HCT116 (cell line): ENCODE results near the gene ADK. TPM values are rescaled to one million over a fixed set of nuclear protein-coding genes. Genes with fewer than 3 reads are reported as not detected.

Experiments
- ATAC-seq: fragments of 200-7000 bp; cut with Tn5 transposase; 2 replicates; pipeline ENCODE4 v1.9.1; 2020; ENCODE audit warnings: mild to moderate bottlenecking, moderate library complexity
- BruUV-seq: library from RNA; stranded (reverse); fragments of 400-500 nt; replicated peaks from 2 replicates; lab custom pipeline; 2021; lab: Mats Ljungman, UMichigan
- CTCF ChIA-PET: fragments of 300-600 bp; sonication (Branson Sonifier 250); formaldehyde crosslinking; loops from one replicate; lab custom pipeline; 2021; ENCODE audit warnings: antibody characterized with exemption; lab: Charles Lee
- POLR2A ChIA-PET: fragments of 300-600, 350-600 bp; sonication (Branson Sonifier 250); formaldehyde crosslinking; loops from one replicate; lab custom pipeline; 2021; ENCODE audit warnings: antibody characterized with exemption; lab: Charles Lee
- RAD21 ChIA-PET, 2 experiments: fragments of 300-600 bp; sonication (Branson Sonifier 250); formaldehyde crosslinking; loops; one replicate each; lab custom pipeline; 2023; ENCODE audit warnings: low total read pairs in 2 of 2; ENCODE audit not compliant: uncharacterized antibody in 2 of 2, unreplicated experiment in 2 of 2, low non-redundant PET in 1 of 2; lab: Charles Lee
- DNase-seq: peaks from one replicate; pipeline ENCODE4 v3.0.0-alpha.2; 2010; ENCODE audit warnings: low read depth, low spot score
- H2AFZ ChIP-seq: fragments of 200-600 bp; shearing (Covaris generic), sonication (generic); 2 replicates; pipeline ENCODE4 v1.6.1; 2017; ENCODE audit warnings: low read depth, mixed run types, mixed read lengths, antibody characterized with exemption, low read length; ENCODE audit not compliant: poor library complexity, severe bottlenecking
- H3K27ac ChIP-seq: 2 replicates; pipeline ENCODE4 v1.5.1; 2012; ENCODE audit warnings: low read depth, low read length
- H3K27me3 ChIP-seq: fragments of 200-600 bp; sonication (generic); 2 replicates; pipeline ENCODE4 v1.6.1; 2016; ENCODE audit warnings: mixed run types, low read length, mixed read lengths; ENCODE audit not compliant: insufficient read depth
- H3K36me3 ChIP-seq, 2 experiments: fragments of 200-500 bp in 1 of 2; fragments of 200-600 bp in 1 of 2; sonication (Bioruptor generic) in 1 of 2; sonication (generic) in 1 of 2; 2 replicates each; pipeline versions ENCODE4 v1.5.1 to v1.6.1; 2014 to 2016; ENCODE audit warnings: low read length in 2 of 2, inconsistent platforms in 1 of 2, mixed read lengths in 1 of 2, mixed run types in 1 of 2; ENCODE audit not compliant: insufficient read depth in 2 of 2, control insufficient read depth in 1 of 2
- H3K4me1 ChIP-seq, 2 experiments: fragments of 200-600 bp in 1 of 2; sonication (generic) in 1 of 2; 2 replicates each; pipeline versions ENCODE4 v1.5.1 to v1.6.1; 2012 to 2017; ENCODE audit warnings: low read length in 2 of 2, inconsistent platforms in 1 of 2, mild to moderate bottlenecking in 1 of 2, mixed read lengths in 1 of 2, mixed run types in 1 of 2, moderate library complexity in 1 of 2; ENCODE audit not compliant: insufficient read depth in 2 of 2, control insufficient read depth in 1 of 2
- H3K4me2 ChIP-seq: fragments of 200-600 bp; sonication (generic); 2 replicates; pipeline ENCODE4 v1.6.1; 2017; ENCODE audit warnings: mixed run types, low read length, mixed read lengths
- H3K4me3 ChIP-seq, 2 experiments: fragments of 200-600 bp in 1 of 2; sonication (generic) in 1 of 2; replicated peaks in 1 of 2; 2 replicates each; pipeline ENCODE4 v1.5.1; 2011 to 2016; ENCODE audit warnings: low read length in 2 of 2, control low read depth in 1 of 2, low read depth in 1 of 2, mild to moderate bottlenecking in 1 of 2, mixed read lengths in 1 of 2, mixed run types in 1 of 2
- H3K79me2 ChIP-seq: fragments of 200-600 bp; sonication (generic); 2 replicates; pipeline ENCODE4 v1.6.1; 2017; ENCODE audit warnings: mild to moderate bottlenecking, mixed run types, low read length, moderate library complexity, mixed read lengths; ENCODE audit not compliant: insufficient read depth
- H3K9ac ChIP-seq: fragments of 200-600 bp; sonication (generic); 2 replicates; pipeline ENCODE4 v1.6.1; 2016; ENCODE audit warnings: low read length, mixed read lengths
- H3K9me2 ChIP-seq: fragments of 200-600 bp; sonication (generic), shearing (Covaris generic); 2 replicates; pipeline ENCODE4 v1.6.1; 2017; ENCODE audit warnings: mixed run types, mild to moderate bottlenecking, moderate library complexity; ENCODE audit not compliant: insufficient read depth
- H3K9me3 ChIP-seq, 2 experiments: fragments of 200-500 bp in 1 of 2; fragments of 200-600 bp in 1 of 2; sonication (Bioruptor generic) in 1 of 2; sonication (generic) in 1 of 2; 2 replicates each; pipeline ENCODE4 v1.6.1; 2014 to 2017; ENCODE audit warnings: low read length in 2 of 2, mixed read lengths in 2 of 2, inconsistent platforms in 1 of 2, low read depth in 1 of 2, mild to moderate bottlenecking in 1 of 2, mixed run types in 1 of 2, moderate library complexity in 1 of 2; ENCODE audit not compliant: control insufficient read depth in 1 of 2, insufficient read depth in 1 of 2
- H4K20me1 ChIP-seq: fragments of 200-600 bp; sonication (generic), shearing (Covaris generic); 2 replicates; pipeline ENCODE4 v1.6.1; 2017; ENCODE audit warnings: mixed run types, mild to moderate bottlenecking, moderate library complexity; ENCODE audit not compliant: insufficient read depth
- CBX3 ChIP-seq: IDR thresholded peaks from 2 replicates; pipeline ENCODE4 v1.6.1; 2012; ENCODE audit warnings: low read depth
- CEBPB ChIP-seq: IDR thresholded peaks from 2 replicates; pipeline ENCODE4 v1.6.1; 2012; ENCODE audit warnings: low read depth
- ELF1 ChIP-seq: IDR thresholded peaks from 2 replicates; pipeline ENCODE4 v1.6.1; 2012; ENCODE audit warnings: low read depth, borderline replicate concordance
- EZH2phosphoT487 ChIP-seq: fragments of 200-600 bp; IDR thresholded peaks from 2 replicates; pipeline ENCODE4 v1.6.1; 2018; ENCODE audit warnings: antibody characterized with exemption, borderline replicate concordance
- POLR2AphosphoS5 ChIP-seq: IDR thresholded peaks from 2 replicates; pipeline ENCODE4 v1.6.1; 2011; ENCODE audit warnings: mild to moderate bottlenecking, low read depth, low read length, moderate library complexity
- TCF7L2 ChIP-seq: IDR thresholded peaks from 2 replicates; pipeline ENCODE4 v1.7.0; 2011; ENCODE audit warnings: borderline replicate concordance, inconsistent platforms; ENCODE audit not compliant: insufficient read depth, insufficient read length; ENCODE audit errors: extremely low read depth
- YY1 ChIP-seq: IDR thresholded peaks from 2 replicates; pipeline ENCODE4 v1.6.1; 2011; ENCODE audit warnings: low read length, low read depth, moderate library complexity, mild to moderate bottlenecking; ENCODE audit not compliant: insufficient replicate concordance; ENCODE audit errors: extremely low read depth
- ZNF274 ChIP-seq: fragments of 200-500 bp; sonication (Bioruptor generic); IDR thresholded peaks from 2 replicates; pipeline ENCODE4 v1.6.1; 2014; ENCODE audit warnings: mild to moderate bottlenecking, low read depth, low read length, inconsistent platforms
- intact Hi-C: fragments of 100-400 bp; cut with micrococcal nuclease; formaldehyde crosslinking; loops from 2 replicates; pipeline ENCODE4 v1.10.0; 2022
- total RNA-seq: library from RNA; stranded (reverse); gene quantifications from one replicate; pipeline ENCODE4 v1.2.1, GENCODE V29; 2021; ENCODE audit not compliant: unreplicated experiment
- TF ChIP-seq, protein P1 (sequence below): IDR thresholded peaks from 2 replicates; pipeline ENCODE4 v1.6.1; 2011; ENCODE audit warnings: mild to moderate bottlenecking, low read length, moderate library complexity; ENCODE audit not compliant: insufficient replicate concordance; ENCODE audit errors: extremely low read depth
- TF ChIP-seq, protein P2 (sequence below): IDR thresholded peaks from 2 replicates; pipeline ENCODE4 v1.6.1; 2012; ENCODE audit warnings: low read depth

The ADK gene
- total RNA-seq, 1 experiment from 2014 or later: 55.0 TPM

DNA sequence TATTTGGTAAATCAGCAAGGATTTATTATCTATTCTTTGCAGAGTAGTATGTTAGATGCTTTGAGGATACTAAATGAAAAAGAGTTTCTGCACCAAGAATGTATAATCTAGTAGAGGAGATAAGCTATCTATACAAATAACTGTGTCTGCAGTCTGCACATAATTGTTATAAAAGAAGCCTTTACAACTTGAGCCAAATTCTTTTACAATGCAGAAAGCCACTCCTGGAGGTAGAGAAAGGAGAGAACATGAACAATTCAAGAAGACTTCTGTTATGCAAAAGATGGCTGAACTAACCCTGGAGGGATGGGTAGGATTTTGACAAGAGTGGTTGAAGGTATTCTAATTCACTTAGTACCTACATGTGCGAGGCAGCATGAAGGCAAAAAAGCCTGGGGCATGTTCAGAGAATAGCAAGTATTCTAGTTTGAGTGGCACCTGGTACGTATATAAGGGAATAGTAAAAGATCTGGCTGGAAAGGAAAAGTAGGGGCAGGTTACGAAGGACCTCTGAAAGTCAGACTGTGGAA is 424.2 kb downstream of the ADK start:
- ChIA-PET RAD21 (no interaction called here), POLR2A (no interaction called here), CTCF (no interaction called here)
- Histone ChIP-seq H4K20me1 (no peaks in the 10 kb centered on the region), H3K9ac (no peak overlapping the region), H3K36me3 (no peaks in the 10 kb centered on the region), H3K9me2 (no peaks in the 10 kb centered on the region), H3K9me3 (no peaks in the 10 kb centered on the region), H3K4me2 (no peak overlapping the region), H3K4me3 (no peak overlapping the region), H3K27ac (no peak overlapping the region), H3K4me1 (no peaks in the 10 kb centered on the region), H3K79me2 (no peaks in the 10 kb centered on the region), H2AFZ (no peak overlapping the region), H3K27me3 (no peaks in the 10 kb centered on the region)
- no peak for DNase-seq
- no peak for ATAC-seq
- TF ChIP-seq TCF7L2 (no peak), ZNF274 (no peak), CBX3 (no peak), POLR2AphosphoS5 (no peak), ELF1 (no peak), CEBPB (no peak), YY1 (no peak), EZH2phosphoT487 (no peak)
- TF ChIP-seq, protein P1, sequence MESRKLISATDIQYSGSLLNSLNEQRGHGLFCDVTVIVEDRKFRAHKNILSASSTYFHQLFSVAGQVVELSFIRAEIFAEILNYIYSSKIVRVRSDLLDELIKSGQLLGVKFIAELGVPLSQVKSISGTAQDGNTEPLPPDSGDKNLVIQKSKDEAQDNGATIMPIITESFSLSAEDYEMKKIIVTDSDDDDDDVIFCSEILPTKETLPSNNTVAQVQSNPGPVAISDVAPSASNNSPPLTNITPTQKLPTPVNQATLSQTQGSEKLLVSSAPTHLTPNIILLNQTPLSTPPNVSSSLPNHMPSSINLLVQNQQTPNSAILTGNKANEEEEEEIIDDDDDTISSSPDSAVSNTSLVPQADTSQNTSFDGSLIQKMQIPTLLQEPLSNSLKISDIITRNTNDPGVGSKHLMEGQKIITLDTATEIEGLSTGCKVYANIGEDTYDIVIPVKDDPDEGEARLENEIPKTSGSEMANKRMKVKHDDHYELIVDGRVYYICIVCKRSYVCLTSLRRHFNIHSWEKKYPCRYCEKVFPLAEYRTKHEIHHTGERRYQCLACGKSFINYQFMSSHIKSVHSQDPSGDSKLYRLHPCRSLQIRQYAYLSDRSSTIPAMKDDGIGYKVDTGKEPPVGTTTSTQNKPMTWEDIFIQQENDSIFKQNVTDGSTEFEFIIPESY: no peak
- TF ChIP-seq, protein P2, sequence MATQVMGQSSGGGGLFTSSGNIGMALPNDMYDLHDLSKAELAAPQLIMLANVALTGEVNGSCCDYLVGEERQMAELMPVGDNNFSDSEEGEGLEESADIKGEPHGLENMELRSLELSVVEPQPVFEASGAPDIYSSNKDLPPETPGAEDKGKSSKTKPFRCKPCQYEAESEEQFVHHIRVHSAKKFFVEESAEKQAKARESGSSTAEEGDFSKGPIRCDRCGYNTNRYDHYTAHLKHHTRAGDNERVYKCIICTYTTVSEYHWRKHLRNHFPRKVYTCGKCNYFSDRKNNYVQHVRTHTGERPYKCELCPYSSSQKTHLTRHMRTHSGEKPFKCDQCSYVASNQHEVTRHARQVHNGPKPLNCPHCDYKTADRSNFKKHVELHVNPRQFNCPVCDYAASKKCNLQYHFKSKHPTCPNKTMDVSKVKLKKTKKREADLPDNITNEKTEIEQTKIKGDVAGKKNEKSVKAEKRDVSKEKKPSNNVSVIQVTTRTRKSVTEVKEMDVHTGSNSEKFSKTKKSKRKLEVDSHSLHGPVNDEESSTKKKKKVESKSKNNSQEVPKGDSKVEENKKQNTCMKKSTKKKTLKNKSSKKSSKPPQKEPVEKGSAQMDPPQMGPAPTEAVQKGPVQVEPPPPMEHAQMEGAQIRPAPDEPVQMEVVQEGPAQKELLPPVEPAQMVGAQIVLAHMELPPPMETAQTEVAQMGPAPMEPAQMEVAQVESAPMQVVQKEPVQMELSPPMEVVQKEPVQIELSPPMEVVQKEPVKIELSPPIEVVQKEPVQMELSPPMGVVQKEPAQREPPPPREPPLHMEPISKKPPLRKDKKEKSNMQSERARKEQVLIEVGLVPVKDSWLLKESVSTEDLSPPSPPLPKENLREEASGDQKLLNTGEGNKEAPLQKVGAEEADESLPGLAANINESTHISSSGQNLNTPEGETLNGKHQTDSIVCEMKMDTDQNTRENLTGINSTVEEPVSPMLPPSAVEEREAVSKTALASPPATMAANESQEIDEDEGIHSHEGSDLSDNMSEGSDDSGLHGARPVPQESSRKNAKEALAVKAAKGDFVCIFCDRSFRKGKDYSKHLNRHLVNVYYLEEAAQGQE: no peak
- intact Hi-C loops: no loop called here
- no TSS peak for BruUV-seq
